GM23338 (cell line): Measurements from ENCODE around the gene STAM2. TPM values are rescaled to one million over a fixed set of nuclear protein-coding genes. Genes with fewer than 3 reads are reported as not detected.

Source experiments
- ATAC-seq: fragments of 200-7000 bp; cut with Tn5 transposase; 3 replicates; pipeline ENCODE4 v1.9.1; 2020
- DNase-seq: peaks from one replicate; pipeline ENCODE4 v3.0.0-alpha.2; 2015; ENCODE audit warnings: low spot score
- H2AFZ ChIP-seq: fragments of 200-600 bp; sonication (generic); 2 replicates; pipeline ENCODE4 v1.8.0; 2016; ENCODE audit warnings: antibody characterized with exemption, mild to moderate bottlenecking, moderate library complexity
- H3F3A ChIP-seq: fragments of 200-600 bp; sonication (generic); replicated peaks from 2 replicates; pipeline ENCODE4 v1.8.0; 2017; ENCODE audit warnings: antibody characterized with exemption, mixed run types, low read depth
- H3K27ac ChIP-seq: fragments of 200-600 bp; sonication (generic); 2 replicates; pipeline ENCODE4 v1.6.1; 2016; ENCODE audit warnings: low read depth
- H3K27me3 ChIP-seq: fragments of 200-600 bp; sonication (generic); 2 replicates; pipeline ENCODE4 v1.8.0; 2016; ENCODE audit warnings: mild to moderate bottlenecking, mixed run types, moderate library complexity; ENCODE audit not compliant: insufficient read depth
- H3K36me3 ChIP-seq: fragments of 200-600 bp; sonication (generic); 2 replicates; pipeline ENCODE4 v1.8.0; 2016; ENCODE audit warnings: mild to moderate bottlenecking; ENCODE audit not compliant: insufficient read depth
- H3K4me1 ChIP-seq: fragments of 200-600 bp; sonication (generic); 2 replicates; pipeline ENCODE4 v1.8.0; 2016; ENCODE audit warnings: mild to moderate bottlenecking, moderate library complexity; ENCODE audit not compliant: insufficient read depth
- H3K4me2 ChIP-seq: fragments of 200-600 bp; sonication (generic); 2 replicates; pipeline ENCODE4 v1.7.1; 2017; ENCODE audit warnings: mixed run types
- H3K4me3 ChIP-seq: fragments of 200-600 bp; sonication (generic); 2 replicates; pipeline ENCODE4 v1.6.1; 2016; ENCODE audit warnings: mixed run types
- H3K79me2 ChIP-seq: fragments of 200-600 bp; sonication (generic); replicated peaks from 2 replicates; pipeline ENCODE4 v1.8.0; 2017; ENCODE audit warnings: mild to moderate bottlenecking; ENCODE audit not compliant: insufficient read depth
- H3K9me2 ChIP-seq: fragments of 200-600 bp; sonication (generic); 2 replicates; pipeline ENCODE4 v1.8.0; 2017; ENCODE audit not compliant: insufficient read depth
- H4K20me1 ChIP-seq: fragments of 200-600 bp; sonication (generic); replicated peaks from 2 replicates; pipeline ENCODE4 v1.8.0; 2017; ENCODE audit warnings: mild to moderate bottlenecking; ENCODE audit not compliant: insufficient read depth
- H3K27ac Mint-ChIP-seq: 2 replicates; pipeline ENCODE4 v1.8.0; 2020; ENCODE audit warnings: inconsistent platforms, mild to moderate bottlenecking, moderate library complexity, mixed read lengths
- H3K27me3 Mint-ChIP-seq: 3 replicates; pipeline ENCODE4 v1.8.0; 2022; ENCODE audit warnings: low read depth, mild to moderate bottlenecking, moderate library complexity, mixed read lengths, inconsistent platforms; ENCODE audit not compliant: insufficient read depth, poor library complexity
- H3K36me3 Mint-ChIP-seq: 3 replicates; pipeline ENCODE4 v1.8.0; 2021; ENCODE audit warnings: low read depth, mild to moderate bottlenecking, inconsistent platforms, moderate library complexity, mixed read lengths
- H3K4me1 Mint-ChIP-seq: 3 replicates; pipeline ENCODE4 v1.8.0; 2020; ENCODE audit warnings: mild to moderate bottlenecking, inconsistent platforms, mixed read lengths
- H3K4me3 Mint-ChIP-seq: 3 replicates; pipeline ENCODE4 v1.8.0; 2021; ENCODE audit warnings: moderate library complexity, mild to moderate bottlenecking, inconsistent platforms, mixed read lengths
- H3K9me3 Mint-ChIP-seq: 3 replicates; pipeline ENCODE4 v1.8.0; 2020; ENCODE audit warnings: moderate library complexity, mild to moderate bottlenecking, inconsistent platforms, mixed read lengths
- CREB1 ChIP-seq: fragments of 250-450 bp; sonication (Bioruptor Pico); IDR thresholded peaks from 2 replicates; pipeline ENCODE4 v1.5.0; 2020; ENCODE audit warnings: low read depth, mild to moderate bottlenecking, moderate library complexity
- CTCF ChIP-seq, 2 experiments: fragments of 200-600 bp in 1 of 2; sonication (generic) in 1 of 2; conservative IDR thresholded peaks; 2 replicates each; pipeline versions ENCODE4 v1.5.1 to v1.6.1; 2016 to 2017; ENCODE audit warnings: antibody characterized with exemption in 2 of 2, low read depth in 2 of 2, mild to moderate bottlenecking in 2 of 2, moderate library complexity in 1 of 2
- ETS1 ChIP-seq: IDR thresholded peaks from 2 replicates; pipeline ENCODE4 v1.6.1; 2016; ENCODE audit warnings: antibody characterized with exemption
- EZH2 ChIP-seq: fragments of 200-600 bp; sonication (generic); IDR thresholded peaks from one replicate; pipeline ENCODE4 v1.8.0; 2017; ENCODE audit warnings: antibody characterized with exemption, mild to moderate bottlenecking, low read depth; ENCODE audit not compliant: unreplicated experiment
- EZH2phosphoT487 ChIP-seq: fragments of 200-600 bp; sonication (generic); IDR thresholded peaks from one replicate; pipeline ENCODE4 v1.8.1; 2018; ENCODE audit warnings: antibody characterized with exemption; ENCODE audit not compliant: unreplicated experiment
- JUNB ChIP-seq: IDR thresholded peaks from one replicate; pipeline ENCODE4 v1.6.1; 2016; ENCODE audit warnings: antibody characterized with exemption; ENCODE audit not compliant: unreplicated experiment
- NANOG ChIP-seq: IDR thresholded peaks from 2 replicates; pipeline ENCODE4 v1.6.1; 2016; ENCODE audit warnings: antibody characterized with exemption, borderline replicate concordance
- POLR2AphosphoS5 ChIP-seq: IDR thresholded peaks from 2 replicates; pipeline ENCODE4 v1.6.1; 2016; ENCODE audit warnings: antibody characterized with exemption, low read depth
- STAT1 ChIP-seq: IDR thresholded peaks from one replicate; pipeline ENCODE4 v1.6.1; 2016; ENCODE audit warnings: antibody characterized with exemption; ENCODE audit not compliant: unreplicated experiment
- ZNF114 ChIP-seq: fragments of 250-450 bp; sonication (Bioruptor Pico); IDR thresholded peaks from 2 replicates; pipeline ENCODE4 v1.5.0; 2020; ENCODE audit warnings: mild to moderate bottlenecking, moderate library complexity
- ZNF331 ChIP-seq: fragments of 250-450 bp; sonication (Bioruptor Pico); IDR thresholded peaks from 2 replicates; pipeline ENCODE4 v1.5.0; 2020; ENCODE audit warnings: low read depth, mild to moderate bottlenecking, moderate library complexity
- ZNF462 ChIP-seq: fragments of 250-450 bp; sonication (Bioruptor Pico); IDR thresholded peaks from 2 replicates; pipeline ENCODE4 v1.5.0; 2020; ENCODE audit warnings: mild to moderate bottlenecking, moderate library complexity
- polyA plus RNA-seq: library from polyadenylated mRNA; unstranded; fragments of >200 nt; fragmentation: Nextera tagmentation; extraction: Ambion mirVana; gene quantifications from 2 replicates; pipeline ENCODE4 v1.2.1, GENCODE V29; 2016
- total RNA-seq: library from RNA; depleted of rRNA; stranded (reverse); fragments of >200 nt; shearing (Covaris generic); gene quantifications from 2 replicates; pipeline ENCODE4 v1.2.3, GENCODE V29; 2014

The STAM2 gene
- total and polyA plus RNA-seq, 2 experiments from 2014 or later: 4.6 to 18.2 TPM

GRCh38 chr2:152068226-152068625 is 107.3 kb downstream of the STAM2 start (continued):
- TF ChIP-seq ETS1: no peak
- no peak for TF ChIP-seq NANOG
- no peak for TF ChIP-seq POLR2AphosphoS5
- no peak for TF ChIP-seq ZNF114 (CRISPR knock-in tag)
- no peak for TF ChIP-seq STAT1
- TF ChIP-seq JUNB: no peak
- no peak for TF ChIP-seq CTCF (conservative IDR thresholded peaks at IDR 0.05; ENCODE audit: low read depth in 2 of 2)
- no peak for TF ChIP-seq CREB1 (CRISPR knock-in tag)
- no peak for TF ChIP-seq EZH2phosphoT487

- H3K36me3 ChIP-seq: no peaks in the 10 kb centered on the region
- H2AFZ ChIP-seq: no peak overlapping the region
- H3K9me3 Mint-ChIP-seq: no peaks in the 10 kb centered on the region
- H3K27me3 Mint-ChIP-seq: peaks cover 1% of the 10 kb centered on the region
- H3K27me3 ChIP-seq: no peaks in the 10 kb centered on the region
- no peaks in the 10 kb centered on the region for H4K20me1 ChIP-seq
- H3F3A ChIP-seq: no peaks in the 10 kb centered on the region
- no peak overlapping the region for H3K4me3 ChIP-seq
- no peak overlapping the region for H3K4me2 ChIP-seq
- peaks cover 3% of the 10 kb centered on the region; the same call in 1 of the 3 replicates for H3K36me3 Mint-ChIP-seq
- no peak overlapping the region for H3K27ac ChIP-seq
- H3K27ac Mint-ChIP-seq: no peak overlapping the region
- H3K79me2 ChIP-seq: 0 out of 2 replicates have a peak, but pooled peaks cover 2% of the 10 kb centered on the region
- H3K4me3 Mint-ChIP-seq: no peak overlapping the region
- peaks cover 13% of the 10 kb centered on the region for H3K4me1 Mint-ChIP-seq
- no peaks in the 10 kb centered on the region for H3K9me2 ChIP-seq
- 0 out of 2 replicates have a peak, but pooled peaks cover 6% of the 10 kb centered on the region for H3K4me1 ChIP-seq
- no peak for ATAC-seq
- no peak for DNase-seq
- no peak for TF ChIP-seq ZNF331 (CRISPR knock-in tag)
- TF ChIP-seq STAT1: no peak
- TF ChIP-seq ETS1: no peak
- TF ChIP-seq CREB1 (CRISPR knock-in tag): no peak
- no peak for TF ChIP-seq EZH2
- no peak for TF ChIP-seq ZNF462 (CRISPR knock-in tag)
- no peak for TF ChIP-seq JUNB
- TF ChIP-seq EZH2phosphoT487: no peak
- TF ChIP-seq CTCF (conservative IDR thresholded peaks at IDR 0.05; ENCODE audit: low read depth in 2 of 2): no peak
Measured at GRCh38 chr2:152067823-152068222, 107.7 kb downstream of the STAM2 start.
